G401.6 (cell line): Measurements from ENCODE around the gene FOSL2.
A peak's percentile ranks its signal among the peaks of the same experiment; 100 is the strongest.

ENCODE experiments used
- FAIRE-seq: peaks from 2 replicates; lab custom pipeline; 2012; peaks lifted over from hg19 to GRCh38; lab: Jason Lieb, UNC

Gene FOSL2

GRCh38 chr2:28392297-28393113 lies at the start of gene FOSL2:
Gene FOSL2, plus strand, starts transcription at chr2:28392858. Its CDS starts 863 bp downstream, at chr2:28393721.
- peak; percentile 94 for FAIRE-seq

GRCh38 chr2:28343184-28343942 lies 49.3 kb upstream of the FOSL2 start:
- no peak for FAIRE-seq

- no peak for FAIRE-seq
Measured at GRCh38 chr2:28343971-28344715, 48.5 kb upstream of the FOSL2 start.

- FAIRE-seq, result no peak
Measured at GRCh38 chr2:28344756-28345373, 47.8 kb upstream of the FOSL2 start.

- FAIRE-seq, result no peak
Measured at GRCh38 chr2:28345619-28346018, 47.0 kb upstream of the FOSL2 start.

- no peak for FAIRE-seq
Measured at GRCh38 chr2:28346587-28346986, 46.1 kb upstream of the FOSL2 start.

GRCh38 chr2:28347193-28347592 lies 45.5 kb upstream of the FOSL2 start:
- no peak for FAIRE-seq

GRCh38 chr2:28347596-28347995 lies 45.1 kb upstream of the FOSL2 start:
- no peak for FAIRE-seq

GRCh38 chr2:28348149-28348567 lies 44.5 kb upstream of the FOSL2 start:
- no peak for FAIRE-seq

GRCh38 chr2:28348921-28349320 lies 43.7 kb upstream of the FOSL2 start:
- no peak for FAIRE-seq

GRCh38 chr2:28349546-28350165 lies 43.0 kb upstream of the FOSL2 start:
- no peak for FAIRE-seq

- no peak for FAIRE-seq
Measured at GRCh38 chr2:28350196-28350595, 42.5 kb upstream of the FOSL2 start.

GRCh38 chr2:28350791-28351285 lies 41.8 kb upstream of the FOSL2 start:
- FAIRE-seq, result no peak

GRCh38 chr2:28351621-28352020 lies 41.0 kb upstream of the FOSL2 start:
- no peak for FAIRE-seq

- FAIRE-seq, result no peak
Measured at GRCh38 chr2:28352104-28352503, 40.6 kb upstream of the FOSL2 start.

- FAIRE-seq, result no peak
Measured at GRCh38 chr2:28352610-28353195, 40.0 kb upstream of the FOSL2 start.

- FAIRE-seq, result no peak
Measured at GRCh38 chr2:28354920-28355520, 37.6 kb upstream of the FOSL2 start.

GRCh38 chr2:28355521-28356094 lies 37.0 kb upstream of the FOSL2 start:
- no peak for FAIRE-seq

GRCh38 chr2:28356095-28356911 lies 36.4 kb upstream of the FOSL2 start:
- no peak for FAIRE-seq

GRCh38 chr2:28357055-28357454 lies 35.6 kb upstream of the FOSL2 start:
- FAIRE-seq, result no peak
